ENCODE data around the gene DCTN3. TPM values are rescaled to one million over a fixed set of nuclear protein-coding genes. Genes with fewer than 3 reads are reported as not detected.
A peak's percentile ranks its signal among the peaks of the same experiment; 100 is the strongest.

Gene DCTN3
- total RNA-seq = 92.7 and 128 TPM in 2 replicates

DNA sequence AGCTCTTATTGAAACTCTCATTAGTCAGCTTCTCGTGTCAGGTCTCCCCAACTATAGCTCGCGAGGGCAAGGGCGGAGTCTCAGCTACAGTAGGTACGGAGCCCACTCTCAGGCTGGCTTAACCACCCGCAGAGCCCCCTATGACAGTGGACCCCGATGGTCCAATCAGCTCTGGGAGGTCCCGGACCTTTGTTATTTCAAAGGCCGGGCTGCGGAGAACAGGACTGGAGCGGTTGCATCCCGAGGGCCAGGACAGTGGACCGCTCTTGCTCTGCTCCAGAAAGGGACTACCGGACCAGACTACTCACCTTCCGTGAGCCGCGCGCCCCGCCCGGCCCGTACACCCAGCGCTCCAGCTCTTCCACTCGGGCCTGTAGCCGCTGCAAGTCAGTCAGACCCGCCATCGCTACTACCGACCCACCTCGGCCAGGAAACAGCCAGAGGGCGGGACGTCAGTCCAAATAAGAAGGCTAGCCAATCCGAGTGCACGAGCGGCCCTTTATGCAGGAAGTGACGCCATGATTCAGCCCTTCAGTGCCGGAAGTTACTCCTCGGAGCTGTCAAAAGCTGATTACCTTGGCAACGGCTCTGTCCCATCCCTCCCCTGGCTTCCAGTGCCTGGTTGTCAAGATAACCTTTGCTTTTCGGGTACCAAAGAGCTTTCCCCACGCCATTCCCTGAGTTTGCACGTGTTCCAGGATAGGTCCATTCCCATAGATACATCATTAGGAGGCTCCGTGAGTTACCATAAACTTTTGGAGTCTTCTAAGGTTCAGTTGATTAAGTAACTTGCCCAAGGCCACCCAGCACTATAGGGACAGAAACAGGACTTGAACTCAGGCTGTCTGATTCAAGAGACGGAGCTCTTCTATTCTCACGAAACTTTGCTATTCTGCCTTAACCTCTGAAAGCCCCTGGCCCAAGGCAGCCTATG, at the start of gene DCTN3:
Gene DCTN3, minus strand, starts transcription at position 435 of the 934 bp plus-strand sequence. Its CDS starts 31 bp downstream, at position 404.
- peaks cover 27% of the 10 kb centered on the region for H3K27me3 ChIP-seq (ENCODE audit: control insufficient read depth, insufficient read depth, low read length)
- H3K36me3 ChIP-seq (ENCODE audit: control insufficient read depth, insufficient read depth, low read length) = no peaks in the 10 kb centered on the region
- H3K4me3 ChIP-seq (ENCODE audit: low read depth, low read length) = peak within 1 kb of the TSS; percentile 69
- peak; percentile 90 for DNase-seq (ENCODE audit: low read depth)
- TF ChIP-seq, protein P1, sequence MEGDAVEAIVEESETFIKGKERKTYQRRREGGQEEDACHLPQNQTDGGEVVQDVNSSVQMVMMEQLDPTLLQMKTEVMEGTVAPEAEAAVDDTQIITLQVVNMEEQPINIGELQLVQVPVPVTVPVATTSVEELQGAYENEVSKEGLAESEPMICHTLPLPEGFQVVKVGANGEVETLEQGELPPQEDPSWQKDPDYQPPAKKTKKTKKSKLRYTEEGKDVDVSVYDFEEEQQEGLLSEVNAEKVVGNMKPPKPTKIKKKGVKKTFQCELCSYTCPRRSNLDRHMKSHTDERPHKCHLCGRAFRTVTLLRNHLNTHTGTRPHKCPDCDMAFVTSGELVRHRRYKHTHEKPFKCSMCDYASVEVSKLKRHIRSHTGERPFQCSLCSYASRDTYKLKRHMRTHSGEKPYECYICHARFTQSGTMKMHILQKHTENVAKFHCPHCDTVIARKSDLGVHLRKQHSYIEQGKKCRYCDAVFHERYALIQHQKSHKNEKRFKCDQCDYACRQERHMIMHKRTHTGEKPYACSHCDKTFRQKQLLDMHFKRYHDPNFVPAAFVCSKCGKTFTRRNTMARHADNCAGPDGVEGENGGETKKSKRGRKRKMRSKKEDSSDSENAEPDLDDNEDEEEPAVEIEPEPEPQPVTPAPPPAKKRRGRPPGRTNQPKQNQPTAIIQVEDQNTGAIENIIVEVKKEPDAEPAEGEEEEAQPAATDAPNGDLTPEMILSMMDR (IDR thresholded peaks at IDR 0.05; ENCODE audit: insufficient read depth, low read length, poor library complexity, severe bottlenecking) = no peak

DNA sequence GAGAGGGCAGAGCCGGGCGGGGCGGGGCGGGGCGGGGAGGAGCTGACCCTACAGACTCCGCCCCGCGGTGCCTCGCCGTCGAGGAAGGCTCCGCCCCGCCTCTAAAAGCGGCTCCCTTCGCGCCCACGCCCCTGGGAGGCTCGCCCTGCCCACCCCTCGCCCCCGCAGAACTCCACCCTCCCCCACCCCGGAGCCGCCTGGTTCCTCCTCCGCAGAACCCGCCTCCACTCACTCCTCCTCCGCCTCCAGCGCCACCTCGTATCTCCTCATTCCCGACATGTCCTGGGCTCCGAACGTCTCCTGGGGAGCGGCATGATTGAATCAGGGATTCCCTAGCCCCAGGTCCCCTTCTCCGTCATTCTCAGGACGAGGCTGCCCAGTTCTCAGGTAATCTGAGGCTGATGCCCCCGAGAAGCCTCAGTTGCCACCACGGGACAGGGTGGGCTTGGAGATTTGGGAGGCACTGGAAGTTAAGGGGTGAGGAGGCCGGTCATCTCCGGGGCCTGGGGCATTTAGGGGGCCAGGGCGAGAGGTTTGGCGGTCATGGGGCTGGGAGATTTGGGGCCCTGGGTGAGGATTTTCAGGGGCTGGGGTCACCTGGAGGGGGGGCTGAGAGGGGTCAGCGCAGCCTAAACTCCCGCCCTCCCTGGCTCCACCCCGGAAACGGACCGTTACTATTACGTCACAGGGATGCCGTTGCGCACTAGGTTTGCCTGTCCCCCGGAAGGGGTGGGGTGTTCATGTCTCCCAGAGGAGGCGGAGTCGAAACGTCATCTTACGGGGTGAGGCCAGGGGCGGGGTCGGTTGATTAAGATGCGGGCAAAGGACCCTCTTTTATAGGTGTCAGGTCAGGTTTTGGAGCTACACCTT, 45.3 kb upstream of the DCTN3 start:
- TF ChIP-seq, protein P1 (IDR thresholded peaks at IDR 0.05; ENCODE audit: insufficient read depth, low read length, poor library complexity, severe bottlenecking) = no peak
- DNase-seq (ENCODE audit: low read depth) = peak; percentile 65

DNA sequence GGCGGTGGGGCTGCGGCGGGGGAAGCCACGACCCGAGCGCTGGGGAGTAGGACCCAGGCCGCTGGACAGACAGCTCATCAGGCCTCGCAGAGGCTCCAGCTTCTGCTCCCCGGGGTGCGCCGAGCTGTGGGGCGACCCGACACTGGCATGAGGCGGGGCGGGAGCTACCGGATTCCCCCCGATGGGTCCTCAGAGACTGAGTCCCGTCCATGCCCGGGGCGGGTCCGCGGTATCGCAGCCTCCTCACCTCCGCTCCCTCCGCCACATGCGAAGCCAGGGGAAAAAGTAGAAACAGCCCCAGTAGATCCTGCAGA, 44.7 kb upstream of the DCTN3 start:
- Histone ChIP-seq H3K4me3 (ENCODE audit: low read depth, low read length) (peak overlapping the region; percentile 56), H3K36me3 (ENCODE audit: control insufficient read depth, insufficient read depth, low read length) (no peaks in the 10 kb centered on the region), H3K27me3 (ENCODE audit: control insufficient read depth, insufficient read depth, low read length) (no peaks in the 10 kb centered on the region)
- DNase-seq (ENCODE audit: low read depth) = no peak
- TF ChIP-seq, protein P1 (IDR thresholded peaks at IDR 0.05; ENCODE audit: insufficient read depth, low read length, poor library complexity, severe bottlenecking) = no peak

More for the DNA sequence above, 45.3 kb upstream of the DCTN3 start:
- H3K4me3 ChIP-seq (ENCODE audit: low read depth, low read length) = peak overlapping the region; percentile 59
- no peaks in the 10 kb centered on the region for H3K27me3 ChIP-seq (ENCODE audit: control insufficient read depth, insufficient read depth, low read length)
- H3K36me3 ChIP-seq (ENCODE audit: control insufficient read depth, insufficient read depth, low read length) = no peaks in the 10 kb centered on the region

DNA sequence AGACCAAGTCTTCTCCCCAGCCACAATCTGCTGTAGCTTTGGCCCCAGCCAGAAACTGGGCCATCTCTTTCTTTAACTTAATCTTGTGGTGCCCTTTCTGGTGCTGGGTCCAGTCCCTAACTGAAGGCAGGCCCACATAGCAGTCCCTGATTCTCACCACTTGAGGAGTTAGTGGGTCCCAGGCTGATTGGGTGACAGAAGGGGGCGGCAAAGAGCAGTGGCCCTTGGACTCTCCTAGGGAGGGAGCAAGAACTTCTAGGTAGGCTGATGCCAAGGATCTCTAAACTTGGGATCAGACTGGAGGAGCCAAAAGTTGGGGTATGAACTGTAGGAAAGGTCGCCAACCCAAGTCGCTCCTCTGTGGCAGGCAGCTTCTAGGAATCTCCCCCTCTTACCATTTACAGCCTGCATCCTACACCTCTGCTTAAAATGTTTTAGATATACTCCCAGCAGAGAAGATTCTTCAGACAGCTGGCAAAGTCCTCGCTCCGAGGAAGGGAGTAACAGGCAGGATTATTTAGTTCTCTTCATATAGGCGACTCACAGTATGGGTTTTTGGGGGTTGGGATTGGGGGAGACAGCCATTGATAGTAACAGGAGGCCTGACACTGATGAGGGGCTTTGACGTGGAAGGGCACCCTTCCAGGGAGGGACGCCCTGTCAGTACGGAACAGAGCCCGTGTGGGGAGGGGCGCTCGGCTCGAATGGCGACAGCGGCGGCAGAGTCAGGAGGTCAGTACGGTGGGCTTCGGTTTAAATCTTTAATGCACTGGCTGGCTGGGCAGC, 44.2 kb upstream of the DCTN3 start:
- Histone ChIP-seq H3K27me3 (ENCODE audit: control insufficient read depth, insufficient read depth, low read length) (no peaks in the 10 kb centered on the region), H3K36me3 (ENCODE audit: control insufficient read depth, insufficient read depth, low read length) (no peaks in the 10 kb centered on the region), H3K4me3 (ENCODE audit: low read depth, low read length) (peak overlapping the region; percentile 56)
- DNase-seq (ENCODE audit: low read depth) = no peak
- TF ChIP-seq, protein P1 (IDR thresholded peaks at IDR 0.05; ENCODE audit: insufficient read depth, low read length, poor library complexity, severe bottlenecking) = peak; percentile 98

- H3K36me3 ChIP-seq (ENCODE audit: control insufficient read depth, insufficient read depth, low read length) = no peaks in the 10 kb centered on the region
- H3K4me3 ChIP-seq (ENCODE audit: low read depth, low read length) = no peak overlapping the region
- TF ChIP-seq, protein P1 (IDR thresholded peaks at IDR 0.05; ENCODE audit: insufficient read depth, low read length, poor library complexity, severe bottlenecking) = no peak
- no peak for DNase-seq (ENCODE audit: low read depth)
- no peaks in the 10 kb centered on the region for H3K27me3 ChIP-seq (ENCODE audit: control insufficient read depth, insufficient read depth, low read length)
Measured at GRCh38 chr9:34663303-34663605, 43.0 kb upstream of the DCTN3 start.

Data from kidney epithelial cell (primary cell).